ENCODE data around the gene ELAVL2.

The ELAVL2 gene

DNA sequence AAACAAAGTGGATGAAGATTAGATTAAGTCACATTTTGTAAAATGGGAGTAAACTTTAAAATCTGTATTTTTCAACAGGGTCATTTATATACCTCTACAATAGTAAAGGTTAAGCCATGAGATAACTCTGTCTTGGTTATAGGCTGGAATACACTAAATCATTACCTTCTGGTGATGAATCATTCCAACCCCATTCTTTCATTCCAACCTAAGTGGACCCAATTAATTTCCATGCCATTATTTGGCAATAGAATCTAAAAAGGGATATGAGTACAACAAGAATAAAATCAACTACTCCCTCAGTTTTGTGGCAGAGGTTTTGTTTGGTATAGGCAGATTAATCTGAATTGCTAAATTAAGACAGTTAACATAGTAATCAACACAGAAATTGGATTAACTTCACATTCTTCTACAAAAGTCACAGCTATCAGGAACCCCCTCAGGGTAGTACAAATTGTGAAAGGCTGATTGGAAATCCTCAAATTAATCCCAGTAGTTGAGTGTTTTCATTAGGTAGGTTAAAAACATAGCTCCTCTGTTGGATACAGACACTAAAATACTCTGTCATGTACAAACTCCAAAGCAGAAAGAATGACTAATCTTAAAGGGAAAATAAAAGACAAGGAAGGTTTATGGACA lies 54.2 kb downstream of the ELAVL2 start:
- Histone ChIP-seq H3K27me3 (ENCODE audit: control insufficient read depth, insufficient read depth, low read length) (no peaks in the 10 kb centered on the region), H3K4me3 (ENCODE audit: low read length) (no peak overlapping the region), H3K4me1 (ENCODE audit: control insufficient read depth, insufficient read depth, low read length) (peaks cover 9% of the 10 kb centered on the region; the same call in 1 of the 2 replicates), H3K36me3 (ENCODE audit: control insufficient read depth, insufficient read depth, low read length) (no peaks in the 10 kb centered on the region), H3K9me3 (ENCODE audit: control insufficient read depth, insufficient read depth, low read length) (no peaks in the 10 kb centered on the region), H3K27ac (ENCODE audit: low read length) (no peak overlapping the region)
- DNase-seq (ENCODE audit: low read depth, low spot score): no peak

DNA sequence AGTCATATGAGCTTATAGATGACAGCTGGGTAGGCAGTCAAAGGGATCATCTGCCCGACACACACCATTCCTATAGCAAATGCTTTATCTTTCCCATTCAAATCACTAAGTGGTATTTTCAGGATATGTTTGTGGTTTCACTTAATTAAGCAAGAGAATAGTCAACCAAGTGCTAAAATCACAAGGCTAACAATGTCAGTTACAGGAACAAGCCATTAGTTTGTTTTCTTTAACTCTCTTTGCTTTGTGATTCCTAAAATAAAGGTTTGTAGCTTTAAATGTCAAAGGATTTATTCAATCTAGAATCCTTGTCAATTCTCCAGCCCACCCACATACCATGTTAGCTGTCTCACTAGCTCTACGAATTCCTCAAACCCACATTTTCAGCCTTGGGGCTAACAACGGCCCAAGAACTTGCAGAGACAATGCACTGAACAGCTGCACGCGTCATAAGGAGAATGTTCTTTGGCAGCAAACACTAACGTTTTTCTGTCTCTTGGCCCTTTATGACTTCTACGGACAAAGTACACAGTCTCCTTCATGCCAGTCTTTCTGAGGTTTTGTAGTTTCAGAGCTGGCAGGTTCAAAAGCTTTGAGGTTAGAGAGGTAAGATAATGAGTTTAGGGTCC lies 56.6 kb downstream of the ELAVL2 start:
- H3K9me3 ChIP-seq (ENCODE audit: control insufficient read depth, insufficient read depth, low read length): no peaks in the 10 kb centered on the region
- WGBS (ENCODE audit: insufficient coverage, insufficient read length): no CpG with 5 or more reads among the region's 7 CpGs
- no peak overlapping the region for H3K27ac ChIP-seq (ENCODE audit: low read length)
- no peaks in the 10 kb centered on the region for H3K36me3 ChIP-seq (ENCODE audit: control insufficient read depth, insufficient read depth, low read length)
- no peak for DNase-seq (ENCODE audit: low read depth, low spot score)
- H3K4me3 ChIP-seq (ENCODE audit: low read length): no peak overlapping the region
- H3K4me1 ChIP-seq (ENCODE audit: control insufficient read depth, insufficient read depth, low read length): peaks cover 3% of the 10 kb centered on the region; the same call in 1 of the 2 replicates
- no peaks in the 10 kb centered on the region for H3K27me3 ChIP-seq (ENCODE audit: control insufficient read depth, insufficient read depth, low read length)

DNA sequence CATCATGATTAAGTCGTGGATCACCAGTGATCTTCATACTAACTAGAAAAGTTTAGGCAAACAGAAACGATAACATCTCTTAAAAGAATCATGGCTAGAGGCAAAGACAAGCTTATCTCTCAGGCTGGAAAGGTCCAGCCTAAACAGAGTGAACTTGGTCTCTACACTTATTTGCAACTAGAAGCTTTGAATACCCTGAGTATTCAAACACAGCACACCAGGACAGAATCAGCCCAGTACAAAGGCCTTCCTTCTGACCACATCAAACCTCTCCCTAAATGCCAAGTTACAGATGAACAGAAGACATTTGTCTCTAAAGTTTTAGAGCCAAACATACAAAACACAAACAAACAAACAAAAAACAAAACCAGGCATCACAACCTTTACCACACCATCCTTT lies 57.2 kb downstream of the ELAVL2 start:
- H3K4me3 ChIP-seq (ENCODE audit: low read length): no peak overlapping the region
- whole genome bisulfite sequencing (ENCODE audit: insufficient coverage, insufficient read length): no CpG with 5 or more reads among the region's 2 CpGs
- H3K4me1 ChIP-seq (ENCODE audit: control insufficient read depth, insufficient read depth, low read length): peaks cover 3% of the 10 kb centered on the region; the same call in 1 of the 2 replicates
- no peaks in the 10 kb centered on the region for H3K27me3 ChIP-seq (ENCODE audit: control insufficient read depth, insufficient read depth, low read length)
- no peak overlapping the region for H3K27ac ChIP-seq (ENCODE audit: low read length)
- no peaks in the 10 kb centered on the region for H3K36me3 ChIP-seq (ENCODE audit: control insufficient read depth, insufficient read depth, low read length)
- no peak for DNase-seq (ENCODE audit: low read depth, low spot score)
- no peaks in the 10 kb centered on the region for H3K9me3 ChIP-seq (ENCODE audit: control insufficient read depth, insufficient read depth, low read length)

DNA sequence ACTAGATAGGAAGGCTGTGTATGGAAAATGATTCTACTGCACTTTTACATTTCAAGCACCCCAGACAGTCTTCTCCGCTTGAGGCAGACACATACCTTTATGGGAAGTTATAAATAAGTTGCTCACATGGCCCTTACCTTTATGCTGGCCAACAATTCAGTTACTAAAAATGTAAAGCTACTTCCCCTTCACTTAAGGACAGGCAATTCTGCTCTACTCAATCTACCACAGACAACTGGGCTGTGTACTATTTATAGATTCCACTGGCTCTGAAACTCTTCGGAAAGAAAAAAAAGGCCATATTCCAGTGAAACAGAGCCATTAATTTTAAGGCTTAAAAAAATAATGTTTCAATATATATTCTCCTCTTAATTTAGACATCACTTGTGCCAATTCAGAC lies 59.4 kb downstream of the ELAVL2 start:
- no peak for DNase-seq (ENCODE audit: low read depth, low spot score)
- H3K4me1 ChIP-seq (ENCODE audit: control insufficient read depth, insufficient read depth, low read length): peaks cover 3% of the 10 kb centered on the region; the same call in 1 of the 2 replicates

DNA sequence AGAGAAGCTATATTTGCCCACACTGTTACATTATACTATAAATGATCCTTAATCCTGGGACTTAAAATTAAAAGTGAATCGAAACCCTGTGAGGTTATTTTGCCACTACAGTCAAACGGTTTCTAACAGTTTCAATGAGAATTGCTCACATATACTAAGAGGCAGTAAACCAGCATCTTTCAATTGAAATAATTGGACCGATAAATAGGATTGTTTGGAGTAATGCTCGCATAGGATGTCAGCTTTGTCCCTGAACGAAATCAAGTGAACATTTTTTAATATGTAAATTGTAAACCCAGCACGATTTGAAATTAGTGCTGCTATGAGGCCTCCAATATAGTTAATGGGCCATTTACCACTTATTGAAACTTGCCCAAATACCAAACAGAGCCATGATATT lies 60.5 kb downstream of the ELAVL2 start:
- no CpG with 5 or more reads among the region's 6 CpGs for WGBS (ENCODE audit: insufficient coverage, insufficient read length)
- H3K36me3 ChIP-seq (ENCODE audit: control insufficient read depth, insufficient read depth, low read length): no peaks in the 10 kb centered on the region
- no peak overlapping the region for H3K27ac ChIP-seq (ENCODE audit: low read length)

More for the DNA sequence above, 59.4 kb downstream of the ELAVL2 start:
- Histone ChIP-seq H3K27me3 (ENCODE audit: control insufficient read depth, insufficient read depth, low read length) (no peaks in the 10 kb centered on the region), H3K9me3 (ENCODE audit: control insufficient read depth, insufficient read depth, low read length) (no peaks in the 10 kb centered on the region), H3K27ac (ENCODE audit: low read length) (no peak overlapping the region), H3K4me3 (ENCODE audit: low read length) (no peak overlapping the region), H3K36me3 (ENCODE audit: control insufficient read depth, insufficient read depth, low read length) (no peaks in the 10 kb centered on the region)
- WGBS (ENCODE audit: insufficient coverage, insufficient read length): no CpG with 5 or more reads among the region's 2 CpGs

DNA sequence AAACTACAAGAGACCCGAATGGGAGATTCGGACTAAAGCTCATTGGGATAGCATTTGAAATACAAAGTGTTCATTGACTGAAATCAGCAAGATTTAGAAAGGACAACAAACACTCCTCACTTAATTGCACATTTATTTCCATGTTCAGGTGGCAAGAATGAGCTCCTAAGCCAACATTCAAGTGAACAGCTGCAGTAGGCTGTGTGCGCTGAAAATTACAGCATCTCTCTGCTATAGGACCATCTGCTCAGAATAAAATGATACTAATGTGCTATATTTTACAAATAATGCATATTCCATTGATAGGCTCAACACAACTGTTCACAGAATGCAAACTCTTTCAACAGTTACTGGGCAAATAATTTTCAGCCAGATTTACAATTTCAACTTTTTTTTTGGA lies 61.8 kb downstream of the ELAVL2 start:
- no CpG with 5 or more reads among the region's 3 CpGs for WGBS (ENCODE audit: insufficient coverage, insufficient read length)
- Histone ChIP-seq H3K27ac (ENCODE audit: low read length) (no peak overlapping the region), H3K27me3 (ENCODE audit: control insufficient read depth, insufficient read depth, low read length) (no peaks in the 10 kb centered on the region), H3K4me1 (ENCODE audit: control insufficient read depth, insufficient read depth, low read length) (peaks cover 1% of the 10 kb centered on the region; the same call in 1 of the 2 replicates), H3K36me3 (ENCODE audit: control insufficient read depth, insufficient read depth, low read length) (no peaks in the 10 kb centered on the region), H3K4me3 (ENCODE audit: low read length) (no peak overlapping the region), H3K9me3 (ENCODE audit: control insufficient read depth, insufficient read depth, low read length) (no peaks in the 10 kb centered on the region)
- DNase-seq (ENCODE audit: low read depth, low spot score): no peak

More for the DNA sequence above, 60.5 kb downstream of the ELAVL2 start:
- Histone ChIP-seq H3K9me3 (ENCODE audit: control insufficient read depth, insufficient read depth, low read length) (no peaks in the 10 kb centered on the region), H3K27me3 (ENCODE audit: control insufficient read depth, insufficient read depth, low read length) (no peaks in the 10 kb centered on the region), H3K4me3 (ENCODE audit: low read length) (no peak overlapping the region), H3K4me1 (ENCODE audit: control insufficient read depth, insufficient read depth, low read length) (peaks cover 3% of the 10 kb centered on the region; the same call in 1 of the 2 replicates)
- DNase-seq (ENCODE audit: low read depth, low spot score): no peak

DNA sequence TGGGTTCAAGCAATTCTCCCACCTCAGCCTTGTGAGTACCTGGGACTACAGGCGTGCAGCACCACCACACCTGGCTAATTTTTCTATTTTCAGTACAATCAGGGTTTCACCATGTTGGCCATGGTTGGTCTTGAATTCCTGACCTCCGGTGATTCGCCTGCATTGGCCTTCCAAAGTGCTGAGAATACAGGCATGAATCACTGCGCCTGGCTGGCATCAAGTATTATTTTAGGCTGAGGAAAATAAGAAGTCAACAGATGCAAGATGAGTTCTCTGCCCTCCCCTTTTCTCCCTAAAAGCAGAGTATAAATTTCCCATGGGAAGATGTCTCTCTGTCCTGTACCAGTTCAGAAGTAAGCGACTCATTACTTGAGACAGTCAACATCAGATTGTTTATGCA lies 71.5 kb downstream of the ELAVL2 start:
- Histone ChIP-seq H3K36me3 (ENCODE audit: control insufficient read depth, insufficient read depth, low read length) (no peaks in the 10 kb centered on the region), H3K4me3 (ENCODE audit: low read length) (no peak overlapping the region), H3K27ac (ENCODE audit: low read length) (no peak overlapping the region), H3K9me3 (ENCODE audit: control insufficient read depth, insufficient read depth, low read length) (no peaks in the 10 kb centered on the region), H3K4me1 (ENCODE audit: control insufficient read depth, insufficient read depth, low read length) (peaks cover 4% of the 10 kb centered on the region; the same call in 1 of the 2 replicates), H3K27me3 (ENCODE audit: control insufficient read depth, insufficient read depth, low read length) (no peaks in the 10 kb centered on the region)
- WGBS (ENCODE audit: insufficient coverage, insufficient read length): no CpG with 5 or more reads among the region's 5 CpGs
- no peak for DNase-seq (ENCODE audit: low read depth, low spot score)

DNA sequence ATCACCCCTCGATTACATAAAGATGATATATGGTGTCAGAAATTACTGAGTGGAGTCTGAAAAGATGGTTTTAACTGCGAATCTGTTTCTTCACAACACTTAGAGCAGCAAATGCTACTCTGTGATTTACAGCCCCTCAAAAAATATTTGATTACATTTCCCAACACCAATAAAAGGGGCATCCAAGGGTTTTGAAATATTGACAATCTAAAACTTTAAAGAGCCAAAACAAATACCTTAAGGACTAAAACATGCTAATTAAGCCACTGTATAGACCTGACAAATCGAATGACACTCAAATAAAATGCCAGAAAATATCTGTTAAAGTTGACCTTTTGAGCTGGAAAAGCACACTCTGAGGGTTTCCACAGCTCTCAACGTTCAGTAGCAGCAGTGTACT lies 73.2 kb downstream of the ELAVL2 start:
- no CpG with 5 or more reads among the region's 4 CpGs for WGBS (ENCODE audit: insufficient coverage, insufficient read length)
- no peak overlapping the region for H3K27ac ChIP-seq (ENCODE audit: low read length)
- peaks cover 4% of the 10 kb centered on the region; the same call in 1 of the 2 replicates for H3K4me1 ChIP-seq (ENCODE audit: control insufficient read depth, insufficient read depth, low read length)
- no peak overlapping the region for H3K4me3 ChIP-seq (ENCODE audit: low read length)
- no peaks in the 10 kb centered on the region for H3K9me3 ChIP-seq (ENCODE audit: control insufficient read depth, insufficient read depth, low read length)
- no peaks in the 10 kb centered on the region for H3K36me3 ChIP-seq (ENCODE audit: control insufficient read depth, insufficient read depth, low read length)
- no peak for DNase-seq (ENCODE audit: low read depth, low spot score)
- no peaks in the 10 kb centered on the region for H3K27me3 ChIP-seq (ENCODE audit: control insufficient read depth, insufficient read depth, low read length)

- no peaks in the 10 kb centered on the region for H3K36me3 ChIP-seq (ENCODE audit: control insufficient read depth, insufficient read depth, low read length)
- H3K27ac ChIP-seq (ENCODE audit: low read length): no peak overlapping the region
- H3K4me3 ChIP-seq (ENCODE audit: low read length): no peak overlapping the region
- no CpG with 5 or more reads among the region's 4 CpGs for WGBS (ENCODE audit: insufficient coverage, insufficient read length)
- DNase-seq (ENCODE audit: low read depth, low spot score): no peak
- H3K27me3 ChIP-seq (ENCODE audit: control insufficient read depth, insufficient read depth, low read length): no peaks in the 10 kb centered on the region
- H3K4me1 ChIP-seq (ENCODE audit: control insufficient read depth, insufficient read depth, low read length): peaks cover 3% of the 10 kb centered on the region; the same call in 1 of the 2 replicates
- H3K9me3 ChIP-seq (ENCODE audit: control insufficient read depth, insufficient read depth, low read length): no peaks in the 10 kb centered on the region
These were observed 74.4 kb downstream of the ELAVL2 start for GRCh38 chr9:23751633-23752032.

- Histone ChIP-seq H3K36me3 (ENCODE audit: control insufficient read depth, insufficient read depth, low read length) (no peaks in the 10 kb centered on the region), H3K4me3 (ENCODE audit: low read length) (no peak overlapping the region), H3K27ac (ENCODE audit: low read length) (no peak overlapping the region), H3K9me3 (ENCODE audit: control insufficient read depth, insufficient read depth, low read length) (no peaks in the 10 kb centered on the region), H3K27me3 (ENCODE audit: control insufficient read depth, insufficient read depth, low read length) (no peaks in the 10 kb centered on the region), H3K4me1 (ENCODE audit: control insufficient read depth, insufficient read depth, low read length) (peaks cover 1% of the 10 kb centered on the region; the same call in 1 of the 2 replicates)
- WGBS (ENCODE audit: insufficient coverage, insufficient read length): no CpG with 5 or more reads among the region's 3 CpGs
- DNase-seq (ENCODE audit: low read depth, low spot score): no peak
These were observed 75.2 kb downstream of the ELAVL2 start for GRCh38 chr9:23750808-23751207.

All from iPS DF 6.9 (cell line).